Tibial nerve (tissue), 4 donors: ENCODE measurements around the gene KAZN. TPM values are rescaled to one million over a fixed set of nuclear protein-coding genes. Genes with fewer than 3 reads are reported as not detected.

ENCODE experiments used
- DNase-seq, 2 donors: peaks; one replicate each; pipeline ENCODE4 v3.0.0-alpha.2; 2019; ENCODE audit warnings: low spot score in 2 of 2
- H3K27ac ChIP-seq, 4 donors: fragments of 200-600 bp; sonication (generic) in 3 of 4; one replicate each; pipeline ENCODE4 v1.5.1; 2017 to 2019; ENCODE audit warnings: mild to moderate bottlenecking in 1 of 4
- H3K27me3 ChIP-seq, 2 donors: fragments of 200-600 bp; sonication (generic) in 1 of 2; one replicate each; pipeline versions ENCODE4 v1.5.1 to v1.6.0; 2017 to 2019
- H3K36me3 ChIP-seq, 3 donors: fragments of 200-600 bp; sonication (generic); one replicate each; pipeline ENCODE4 v1.5.1; 2018 to 2019
- H3K4me1 ChIP-seq, 4 donors: fragments of 200-600 bp; sonication (generic) in 3 of 4; one replicate each; pipeline ENCODE4 v1.5.1; 2017 to 2019
- H3K4me3 ChIP-seq, 4 donors: fragments of 200-600 bp; sonication (generic) in 3 of 4; one replicate each; pipeline ENCODE4 v1.5.1; 2017 to 2019; ENCODE audit warnings: mild to moderate bottlenecking in 1 of 4, moderate library complexity in 1 of 4
- H3K9me3 ChIP-seq, 4 donors: fragments of 200-600 bp; sonication (generic) in 3 of 4; one replicate each; pipeline ENCODE4 v1.5.1; 2017 to 2019
- CTCF ChIP-seq, 5 experiments: fragments of 200-600 bp in 3 of 5; fragments of 450-650 bp in 2 of 5; sonication (generic) in 3 of 5; IDR thresholded peaks; one replicate each; pipeline ENCODE4 v1.5.1; 2016 to 2019; ENCODE audit warnings: antibody characterized with exemption in 5 of 5, mild to moderate bottlenecking in 3 of 5, moderate library complexity in 2 of 5
- EP300 ChIP-seq, 2 donors: sonication (generic); formaldehyde crosslinking; IDR thresholded peaks; one replicate each; pipeline ENCODE4 v1.6.1; 2017; ENCODE audit warnings: antibody characterized with exemption in 2 of 2, mild to moderate bottlenecking in 1 of 2
- POLR2A ChIP-seq, 2 donors: fragments of 450-650 bp; IDR thresholded peaks; one replicate each; pipeline ENCODE4 v1.6.1; 2017; ENCODE audit warnings: antibody characterized with exemption in 2 of 2, mild to moderate bottlenecking in 2 of 2, moderate library complexity in 2 of 2
- WGBS, 2 donors: methylation state at CpG; one replicate each; pipeline ENCODE4 v1.1.5; 2018; 5-methylcytosine and 5-hydroxymethylcytosine counted together
- total RNA-seq, 4 donors: library from RNA; depleted of rRNA; stranded (reverse); fragments of >200 nt; gene quantifications; one replicate each; pipeline ENCODE4 v1.1.0, GENCODE V29; 2016

Gene KAZN
- total RNA-seq, 4 donors from 2014 or later = 16.0 to 29.2 (median 22.2) TPM

GRCh38 chr1:15118579-15118978, 520.1 kb downstream of the KAZN start:
- no peak overlapping the region for H3K27ac ChIP-seq
- DNase-seq = no peak
- WGBS, 2 donors = 87 to 95% methylated on average over 4 to 8 of the region's 8 CpGs
- no peaks in the 10 kb centered on the region for H3K27me3 ChIP-seq
- H3K4me3 ChIP-seq = no peak overlapping the region
- no peaks in the 10 kb centered on the region for H3K36me3 ChIP-seq
- TF ChIP-seq EP300 (IDR thresholded peaks at IDR 0.05) (no peak), POLR2A (IDR thresholded peaks at IDR 0.05) (no peak), CTCF (IDR thresholded peaks at IDR 0.05) (no peak)
- no peaks in the 10 kb centered on the region for H3K9me3 ChIP-seq
- no peaks in the 10 kb centered on the region for H3K4me1 ChIP-seq

GRCh38 chr1:15120251-15120945, 521.9 kb downstream of the KAZN start:
- Histone ChIP-seq H3K27me3 (no peaks in the 10 kb centered on the region), H3K36me3 (no peaks in the 10 kb centered on the region), H3K27ac (no peak overlapping the region), H3K4me1 (no peaks in the 10 kb centered on the region), H3K9me3 (no peaks in the 10 kb centered on the region), H3K4me3 (no peak overlapping the region)
- WGBS, 2 donors = 74 to 78% methylated on average over 13 of the region's 13 CpGs
- DNase-seq = no peak
- TF ChIP-seq POLR2A (IDR thresholded peaks at IDR 0.05) = no peak
- no peak for TF ChIP-seq EP300 (IDR thresholded peaks at IDR 0.05)
- TF ChIP-seq CTCF (IDR thresholded peaks at IDR 0.05) = no peak

- 72 to 79% methylated on average over 7 of the region's 7 CpGs for WGBS, 2 donors
Measured at GRCh38 chr1:15122331-15122730, 523.8 kb downstream of the KAZN start.

GRCh38 chr1:15123270-15123669, 524.8 kb downstream of the KAZN start:
- DNase-seq = no peak
- H3K27me3 ChIP-seq = no peaks in the 10 kb centered on the region
- H3K4me1 ChIP-seq = no peaks in the 10 kb centered on the region
- H3K36me3 ChIP-seq = no peaks in the 10 kb centered on the region
- H3K4me3 ChIP-seq = no peak overlapping the region
- WGBS, 2 donors = 51 to 54% methylated on average over 5 of the region's 5 CpGs
- H3K9me3 ChIP-seq = no peaks in the 10 kb centered on the region
- no peak overlapping the region for H3K27ac ChIP-seq
- TF ChIP-seq CTCF (IDR thresholded peaks at IDR 0.05) (no peak), EP300 (IDR thresholded peaks at IDR 0.05) (no peak), POLR2A (IDR thresholded peaks at IDR 0.05) (no peak)

More at GRCh38 chr1:15122331-15122730, 523.8 kb downstream of the KAZN start:
- DNase-seq = no peak
- H3K9me3 ChIP-seq = no peaks in the 10 kb centered on the region
- H3K27me3 ChIP-seq = no peaks in the 10 kb centered on the region
- no peak overlapping the region for H3K4me3 ChIP-seq
- no peak overlapping the region for H3K27ac ChIP-seq
- H3K36me3 ChIP-seq = no peaks in the 10 kb centered on the region
- no peaks in the 10 kb centered on the region for H3K4me1 ChIP-seq
- no peak for TF ChIP-seq CTCF (IDR thresholded peaks at IDR 0.05)
- no peak for TF ChIP-seq EP300 (IDR thresholded peaks at IDR 0.05)
- no peak for TF ChIP-seq POLR2A (IDR thresholded peaks at IDR 0.05)

- 82 to 92% methylated on average over 9 of the region's 9 CpGs for WGBS, 2 donors
- Histone ChIP-seq H3K9me3 (no peaks in the 10 kb centered on the region), H3K36me3 (no peaks in the 10 kb centered on the region), H3K27me3 (no peaks in the 10 kb centered on the region), H3K27ac (no peak overlapping the region), H3K4me1 (no peaks in the 10 kb centered on the region), H3K4me3 (no peak overlapping the region)
- DNase-seq = no peak
- TF ChIP-seq EP300 (IDR thresholded peaks at IDR 0.05) (no peak), CTCF (IDR thresholded peaks at IDR 0.05) (no peak), POLR2A (IDR thresholded peaks at IDR 0.05) (no peak)
Measured at GRCh38 chr1:15123925-15124324, 525.4 kb downstream of the KAZN start.
